NK-92 treated with Interleukin-12 subunit alpha and Interleukin-12 subunit beta, amount 100 ng/mL, for 24 hours (cell line): Measurements from ENCODE around the gene PRAMEF8.
"Not testable (repeated sequence)": the region's sequence is repeated elsewhere in the genome, so short reads cannot be mapped to it uniquely, and the experiment has no call there.

Source experiments
- DNase-seq: peaks from one replicate; lab custom pipeline; 2025; lab: John Stamatoyannopoulos, UW

The PRAMEF8 gene

DNA sequence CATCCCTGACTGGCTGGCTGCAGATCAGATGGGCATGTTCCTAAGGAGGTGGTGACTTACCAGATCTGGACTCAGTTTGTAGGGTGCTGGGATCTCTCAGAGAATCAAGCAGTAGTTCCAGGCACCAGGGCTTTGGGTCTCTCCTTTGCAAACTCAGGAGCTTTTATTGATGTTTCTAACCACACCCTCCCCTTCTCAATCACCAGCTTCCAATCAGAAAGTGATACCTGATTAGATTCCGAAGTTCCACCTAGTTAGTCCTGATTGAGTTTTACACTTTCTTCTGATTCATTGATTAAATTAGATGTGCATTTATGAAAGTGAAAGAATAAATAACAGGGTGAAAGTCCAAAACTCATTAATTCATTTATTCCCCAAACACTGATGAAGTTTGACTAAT is at the start of gene PRAMEF8:
PRAMEF8 (minus strand) TSS at position 101 of the 400 bp plus-strand sequence. CDS start 1,046 bp downstream, outside the sequence.
- DNase-seq = not testable (repeated sequence)

- not testable (repeated sequence) for DNase-seq
Observed at GRCh38 chr1:13315281-13315680, 30.3 kb upstream of the PRAMEF8 start, which contains the start of gene PRAMEF15. Gene PRAMEF15, plus strand, starts transcription at chr1:13315581. Its CDS starts 2,827 bp downstream, at chr1:13318408.

GRCh38 chr1:13303239-13303638 is 18.3 kb upstream of the PRAMEF8 start, which contains the start of gene PRAMEF33:
Gene PRAMEF33, plus strand, starts transcription at chr1:13303539. Its CDS starts 2,416 bp downstream, at chr1:13305955.
- not testable (repeated sequence) for DNase-seq

DNA sequence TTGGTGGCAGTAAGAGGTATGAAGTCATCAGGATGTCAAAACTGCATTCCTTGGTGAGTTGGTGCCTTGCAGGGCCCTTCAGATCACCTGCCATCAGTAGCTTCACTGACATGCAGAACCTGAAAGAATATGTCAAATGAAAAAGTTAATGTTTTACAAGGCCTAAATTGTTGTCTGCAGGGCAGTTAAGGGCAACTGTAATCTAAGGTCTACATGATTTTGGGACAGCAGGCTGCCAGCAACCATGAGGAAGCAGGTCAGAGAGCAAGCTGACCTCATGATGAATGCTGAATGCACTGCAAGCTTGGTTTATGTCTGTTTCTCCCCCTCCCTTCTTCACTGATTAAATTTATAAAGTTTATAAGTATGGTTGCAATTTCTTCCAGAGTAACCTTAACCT is 17.3 kb upstream of the PRAMEF8 start:
- not testable (repeated sequence) for DNase-seq

GRCh38 chr1:13298699-13299098 is 13.8 kb upstream of the PRAMEF8 start:
- DNase-seq = not testable (repeated sequence)

DNA sequence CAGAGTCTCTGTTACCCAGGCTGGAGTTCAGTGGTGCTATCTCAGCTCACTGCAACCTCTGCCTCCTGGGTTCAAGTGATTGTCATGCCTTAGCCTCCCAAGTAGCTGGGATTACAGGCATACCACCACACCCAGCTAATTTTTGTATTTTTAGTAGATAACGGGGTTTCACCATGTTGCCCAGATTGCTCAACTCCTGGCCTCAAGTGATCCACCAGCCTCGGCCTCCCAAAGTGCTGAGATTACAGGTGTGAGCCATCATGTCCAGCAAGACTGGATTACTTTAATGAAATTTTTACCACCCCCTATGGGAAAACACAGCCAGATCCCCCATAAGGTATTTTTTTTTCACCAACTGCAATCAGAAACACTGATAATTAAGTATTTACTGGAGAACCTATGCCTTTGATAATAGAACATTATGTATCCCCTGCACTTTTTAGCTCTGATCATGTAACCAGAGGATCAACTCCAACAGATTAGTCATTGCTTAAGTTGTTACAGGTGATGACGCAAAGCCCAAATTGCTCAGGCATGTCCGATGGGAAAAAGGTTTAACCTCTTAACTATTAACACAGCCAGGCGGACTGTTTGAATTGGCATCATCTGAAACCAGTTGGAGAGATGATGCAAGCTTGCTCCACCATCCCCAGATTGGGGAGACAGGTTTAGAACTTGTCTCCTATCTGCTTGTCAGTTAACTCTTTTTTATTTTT is 12.4 kb upstream of the PRAMEF8 start:
- not testable (repeated sequence) for DNase-seq

GRCh38 chr1:13289030-13289429 is 4.1 kb upstream of the PRAMEF8 start:
- not testable (repeated sequence) for DNase-seq

DNA sequence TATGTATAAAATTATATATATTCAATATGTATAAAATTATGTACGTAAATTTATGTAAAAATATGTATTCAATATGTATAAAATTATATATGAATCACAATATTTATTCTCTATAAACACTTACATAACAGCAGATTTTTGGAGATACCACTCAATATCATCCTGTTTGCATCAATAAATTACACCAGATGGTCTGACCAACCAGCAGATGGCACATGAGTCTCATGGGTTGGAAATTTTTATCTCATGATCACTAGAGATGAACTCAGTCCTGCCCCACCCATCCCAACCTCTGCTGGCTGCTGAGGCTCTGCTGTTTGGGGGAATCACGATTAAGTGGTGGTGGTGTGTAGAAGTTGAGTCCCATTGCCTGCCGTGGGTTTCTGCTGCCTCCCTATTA is 5.3 kb downstream of the PRAMEF8 start:
- DNase-seq = not testable (repeated sequence)

DNA sequence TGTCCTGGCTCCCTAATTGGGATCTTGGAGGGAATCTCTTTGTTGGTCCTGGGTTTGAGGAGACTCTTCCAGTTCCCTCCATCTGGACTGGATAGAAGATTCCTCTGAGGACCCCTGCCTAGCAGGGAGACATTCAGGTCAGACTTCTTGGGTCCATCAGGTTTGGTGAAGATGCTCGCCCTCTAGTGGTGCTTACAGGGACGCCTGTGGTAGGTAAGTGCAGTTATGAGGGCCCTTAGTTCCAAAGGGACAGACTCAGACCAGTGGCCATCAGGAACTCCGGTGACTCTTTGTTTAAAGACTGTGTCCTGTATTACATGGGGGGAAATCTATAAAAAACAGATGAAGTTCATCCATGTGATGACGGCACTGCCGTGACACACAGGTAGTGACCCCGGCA is 7.9 kb downstream of the PRAMEF8 start:
- not testable (repeated sequence) for DNase-seq

GRCh38 chr1:13265124-13265523 is 19.8 kb downstream of the PRAMEF8 start:
- not testable (repeated sequence) for DNase-seq

DNA sequence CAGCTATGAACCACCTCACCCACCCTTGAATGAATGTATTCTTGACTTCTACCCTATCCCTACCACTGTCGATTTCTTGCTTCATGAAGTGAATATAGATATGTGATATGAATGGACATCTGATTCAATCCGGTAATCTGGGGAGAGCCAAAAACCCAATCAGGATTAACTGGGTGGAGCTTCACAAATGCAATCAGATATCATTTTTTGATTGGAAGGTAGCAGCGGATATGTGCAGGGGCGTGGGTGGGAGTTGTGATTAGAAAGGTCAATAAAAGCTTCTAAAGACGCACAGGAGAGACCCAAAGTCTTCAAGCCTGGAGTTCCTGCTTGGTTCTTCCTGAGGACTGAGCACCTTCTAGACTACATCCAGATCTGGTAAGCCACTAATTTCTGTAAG is 31.0 kb downstream of the PRAMEF8 start, which contains the start of gene PRAMEF5:
PRAMEF5 (plus strand) TSS at position 301 of the 400 bp plus-strand sequence. CDS start 5,071 bp downstream, outside the sequence.
- not testable (repeated sequence) for DNase-seq

DNA sequence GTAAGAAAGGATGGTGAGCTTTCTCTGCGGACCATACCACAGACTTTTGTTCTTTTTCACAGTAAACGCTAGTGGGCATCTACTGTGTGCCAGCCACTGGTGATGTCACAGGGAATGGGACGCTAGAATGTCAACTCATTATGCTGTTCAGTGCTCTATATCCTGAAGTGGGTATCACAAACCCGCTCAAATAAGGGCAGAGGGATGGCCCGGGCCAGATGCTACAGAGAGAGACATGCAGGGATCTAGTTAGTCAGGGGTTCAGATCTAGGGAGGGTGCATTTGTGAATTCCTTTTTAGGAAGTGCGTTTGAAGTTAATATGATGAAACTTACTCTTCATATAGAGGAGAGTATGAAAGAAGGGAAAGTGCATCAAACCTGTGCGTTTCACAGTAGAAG is 37.8 kb downstream of the PRAMEF8 start:
- not testable (repeated sequence) for DNase-seq

GRCh38 chr1:13246554-13246871 is 38.4 kb downstream of the PRAMEF8 start:
- DNase-seq = not testable (repeated sequence)

GRCh38 chr1:13245841-13246553 is 38.9 kb downstream of the PRAMEF8 start:
- not testable (repeated sequence) for DNase-seq

DNA sequence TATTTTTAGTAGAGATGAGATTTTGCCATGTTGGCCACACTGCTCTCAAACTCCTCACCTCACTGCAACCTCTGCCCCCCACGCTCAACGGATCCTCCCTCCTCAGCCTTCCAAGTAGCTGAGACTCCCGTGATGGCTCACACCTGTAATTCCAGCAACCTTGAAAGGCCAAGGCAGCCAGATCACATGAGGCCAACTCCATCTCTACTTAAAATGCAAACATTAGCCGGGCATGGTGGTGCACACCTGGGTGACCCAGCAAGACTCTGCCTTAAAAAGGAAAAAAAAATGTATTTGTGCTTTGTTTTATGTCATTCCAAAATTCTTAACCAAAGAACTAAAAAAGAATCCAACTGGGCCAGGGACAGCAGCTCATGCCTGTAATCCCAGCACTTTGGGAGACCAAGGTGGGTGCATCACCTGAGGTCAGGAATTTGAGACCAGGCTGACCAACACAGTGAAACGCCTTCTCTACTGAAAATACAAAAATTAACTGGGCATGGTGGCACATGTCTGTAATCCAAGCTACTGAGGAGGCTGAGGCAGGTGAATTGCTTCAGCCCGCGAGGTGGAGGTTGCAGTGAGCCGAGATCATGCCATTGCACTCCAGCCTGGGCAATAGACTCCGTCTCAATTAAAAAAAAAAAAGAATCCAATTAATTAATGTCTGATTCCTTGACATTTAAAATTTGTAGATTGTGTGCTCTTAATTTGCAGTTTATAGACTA is 41.2 kb downstream of the PRAMEF8 start:
- DNase-seq = not testable (repeated sequence)

DNA sequence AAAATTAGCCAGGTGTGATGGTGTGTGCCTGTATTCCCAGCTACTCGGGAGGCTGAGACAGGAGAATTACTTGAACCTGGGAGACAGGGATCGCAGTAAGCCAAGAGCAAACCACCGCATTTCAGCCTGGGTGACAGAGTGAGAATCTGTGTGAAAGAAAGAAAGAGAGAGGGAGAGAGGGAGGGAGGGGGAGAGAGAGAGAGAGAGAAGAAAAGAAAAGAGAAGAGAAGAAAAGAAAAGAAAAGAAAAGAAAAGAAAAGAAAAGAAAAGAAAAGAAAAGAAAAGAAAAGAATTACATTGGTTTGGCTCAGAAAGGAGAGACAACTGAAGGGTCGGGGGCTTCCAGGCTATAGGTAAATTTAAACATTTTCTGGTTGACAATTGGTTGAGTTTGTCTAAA is 45.3 kb downstream of the PRAMEF8 start:
- DNase-seq = not testable (repeated sequence)

GRCh38 chr1:13237572-13237971 is 47.4 kb downstream of the PRAMEF8 start:
- not testable (repeated sequence) for DNase-seq

DNA sequence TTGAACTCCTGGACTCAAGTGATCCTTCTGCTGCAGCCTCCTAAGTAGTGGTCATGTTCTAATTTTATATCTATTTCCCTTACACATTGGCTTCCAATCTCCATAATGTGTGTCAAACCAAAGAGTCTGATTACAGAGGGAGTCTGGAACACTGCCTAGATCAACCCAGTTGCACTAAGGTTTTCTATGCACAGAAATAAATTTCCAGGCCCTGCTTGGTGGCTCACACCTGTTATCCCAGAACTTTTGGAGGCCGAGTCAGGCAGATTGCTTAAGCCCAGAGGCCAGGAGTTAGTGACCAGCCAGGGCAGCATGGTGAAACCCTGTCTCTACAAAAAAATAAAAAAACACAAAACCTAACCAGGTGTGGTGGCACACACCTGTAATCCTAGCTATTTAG is 50.9 kb downstream of the PRAMEF8 start:
- DNase-seq = not testable (repeated sequence)

GRCh38 chr1:13232056-13232455 is 52.9 kb downstream of the PRAMEF8 start:
- not testable (repeated sequence) for DNase-seq
